HepG2 (cell line): ENCODE results near the gene LEUTX. TPM values are rescaled to one million over a fixed set of nuclear protein-coding genes. Genes with fewer than 3 reads are reported as not detected.

Source experiments
- ATAC-seq: fragments of 200-7000 bp; cut with Tn5 transposase; 3 replicates; pipeline ENCODE4 v1.9.1; 2020; ENCODE audit warnings: mild to moderate bottlenecking, moderate library complexity
- BruUV-seq: library from RNA; stranded (reverse); fragments of 400-500 nt; replicated peaks from 2 replicates; lab custom pipeline; 2021; lab: Mats Ljungman, UMichigan
- CTCF ChIA-PET: fragments of 300-600 bp; formaldehyde crosslinking; extraction: SDS; loops from one replicate; lab custom pipeline; 2021; ENCODE audit warnings: low total read pairs, inconsistent platforms, low intra/inter-chr PET ratio; lab: Yijun Ruan, JAX
- POLR2A ChIA-PET: fragments of 350-600 bp; sonication (Branson Sonifier 250); formaldehyde crosslinking; loops from one replicate; lab custom pipeline; 2020; ENCODE audit warnings: antibody characterized with exemption, inconsistent platforms; lab: Yijun Ruan, JAX
- DNase-seq: peaks from one replicate; pipeline ENCODE4 v3.0.0-alpha.2; 2015; ENCODE audit warnings: low spot score
- FAIRE-seq: peaks from 3 replicates; lab custom pipeline; 2011; peaks lifted over from hg19 to GRCh38; lab: Jason Lieb, UNC
- H2AFZ ChIP-seq: one replicate; pipeline ENCODE4 v1.6.1; 2011; ENCODE audit warnings: low read length, inconsistent platforms
- H3K27ac ChIP-seq: fragments of 300-600 bp; 3 replicates; pipeline ENCODE4 v1.8.0; 2011; ENCODE audit warnings: mixed run types, mild to moderate bottlenecking, mixed read lengths, low read length, inconsistent platforms; ENCODE audit not compliant: insufficient read depth; ENCODE audit errors: extremely low read length
- H3K27me3 ChIP-seq, 2 experiments: fragments of 200-600 bp in 1 of 2; 2 replicates in 1 of 2; 3 replicates in 1 of 2; pipeline versions ENCODE4 v1.6.0 to v1.8.0; 2011; ENCODE audit warnings: low read length in 2 of 2, mild to moderate bottlenecking in 2 of 2, moderate library complexity in 2 of 2, inconsistent platforms in 1 of 2; ENCODE audit not compliant: insufficient read depth in 2 of 2, control insufficient read depth in 1 of 2
- H3K36me3 ChIP-seq, 2 experiments: fragments of 200-600 bp in 1 of 2; replicated peaks in 1 of 2; 2 replicates in 1 of 2; 3 replicates in 1 of 2; pipeline versions ENCODE4 v1.5.1 to v1.8.0; 2011; ENCODE audit warnings: low read length in 2 of 2, inconsistent platforms in 1 of 2; ENCODE audit not compliant: insufficient read depth in 2 of 2, control insufficient read depth in 1 of 2
- H3K4me1 ChIP-seq: 2 replicates; pipeline ENCODE4 v1.5.1; 2012; ENCODE audit warnings: low read length, inconsistent platforms; ENCODE audit not compliant: insufficient read depth
- H3K4me2 ChIP-seq: 2 replicates; pipeline ENCODE4 v1.6.0; 2011; ENCODE audit warnings: low read depth, low read length, inconsistent platforms
- H3K4me3 ChIP-seq, 3 experiments: fragments of 200-600 bp in 1 of 3; sonication (generic), shearing (Covaris generic) in 1 of 3; replicated peaks in 1 of 3; 2 replicates each; pipeline ENCODE4 v1.5.1; 2011 to 2016; ENCODE audit warnings: low read length in 3 of 3, inconsistent platforms in 2 of 3, low read depth in 2 of 3, mild to moderate bottlenecking in 2 of 3, control low read depth in 1 of 3, mixed read lengths in 1 of 3; ENCODE audit not compliant: insufficient read depth in 1 of 3
- H3K79me2 ChIP-seq: one replicate; pipeline ENCODE4 v1.6.1; 2011; ENCODE audit warnings: low read length, inconsistent platforms; ENCODE audit not compliant: insufficient read depth
- H3K9ac ChIP-seq: 2 replicates; pipeline ENCODE4 v1.6.0; 2011; ENCODE audit warnings: mild to moderate bottlenecking, low read depth, low read length, inconsistent platforms; ENCODE audit not compliant: insufficient read depth
- H3K9me3 ChIP-seq: 2 replicates; pipeline ENCODE4 v1.5.1; 2012; ENCODE audit warnings: mild to moderate bottlenecking, low read length
- H4K20me1 ChIP-seq: 2 replicates; pipeline ENCODE4 v1.6.0; 2011; ENCODE audit warnings: inconsistent platforms, mild to moderate bottlenecking, low read length, moderate library complexity; ENCODE audit not compliant: insufficient read depth
- AGO2 ChIP-seq: fragments of 200-400 bp; formaldehyde crosslinking; optimal IDR thresholded peaks from 2 replicates; pipeline ENCODE3; 2017; ENCODE audit warnings: mild to moderate bottlenecking, low read depth, low read length, moderate library complexity
- AKAP8 ChIP-seq: sonication (generic); formaldehyde crosslinking; IDR thresholded peaks from 2 replicates; pipeline ENCODE4 v1.5.1; 2020; ENCODE audit warnings: mild to moderate bottlenecking, missing genetic modification reagents
- GRHL1 ChIP-seq: sonication (generic); formaldehyde crosslinking; conservative IDR thresholded peaks from 2 replicates; pipeline ENCODE4 v1.8.0; 2022; ENCODE audit warnings: missing genetic modification reagents
- HOMEZ ChIP-seq: IDR thresholded peaks from 2 replicates; pipeline ENCODE4 v1.6.1; 2016; ENCODE audit warnings: low read depth
- WIZ ChIP-seq: sonication (generic); formaldehyde crosslinking; IDR thresholded peaks from 2 replicates; pipeline ENCODE4 v1.5.1; 2020; ENCODE audit warnings: mild to moderate bottlenecking, missing genetic modification reagents
- ZBTB39 ChIP-seq: sonication (generic); formaldehyde crosslinking; IDR thresholded peaks from 2 replicates; pipeline ENCODE4 v1.5.0; 2020; ENCODE audit warnings: missing genetic modification reagents
- ZNF253 ChIP-seq: sonication (generic); formaldehyde crosslinking; IDR thresholded peaks from 2 replicates; pipeline ENCODE4 v1.8.0; 2022; ENCODE audit warnings: mild to moderate bottlenecking, missing genetic modification reagents, borderline replicate concordance
- WGBS: methylation state at CpG from one replicate; pipeline ENCODE4 v1.1.6; 2017; ENCODE audit warnings: low lambda C conversion rate; 5-methylcytosine and 5-hydroxymethylcytosine counted together
- in situ Hi-C: cut with HindIII; loops from 2 replicates; pipeline ENCODE4 v1.10.0; 2017; ENCODE audit warnings: low pct_unique_long_range_greater_than_20kb; ENCODE audit not compliant: extremely low pct_ligation_motif_present
- intact Hi-C: fragments of 100-400 bp; cut with micrococcal nuclease; formaldehyde crosslinking; loops from one replicate; pipeline ENCODE4 v1.10.0; 2022; ENCODE audit not compliant: unreplicated experiment
- polyA plus RNA-seq, 8 experiments: library from polyadenylated mRNA; depleted of rRNA in 3 of 8; stranded (reverse) in 7 of 8; unstranded in 1 of 8; fragments of >200 nt; fragmentation: Illumina TruSeq in 4 of 8; extraction: Trizol in 4 of 8; gene quantifications; 2 replicates each; pipeline versions ENCODE4 v1.2.1 to v1.2.3, GENCODE V29; 2011 to 2016; ENCODE audit warnings: low read depth in 4 of 8, missing spikeins in 1 of 8, mixed read lengths in 1 of 8; ENCODE audit not compliant: insufficient read depth in 1 of 8
- total RNA-seq, 5 experiments: library from RNA; depleted of rRNA; stranded (reverse); fragments of >200 nt; fragmentation: Illumina TruSeq; extraction: Trizol; gene quantifications; 2 replicates each; pipeline ENCODE4 v1.2.3, GENCODE V29; 2016; ENCODE audit warnings: low read depth in 1 of 5

Gene LEUTX
- total and polyA plus RNA-seq, 2 of the 13 experiments (the other 11 are each of a cell fraction or from before 2014, with no cell fraction given): not detected

GRCh38 chr19:39830406-39830805 lies 51.8 kb downstream of the LEUTX start:
- FAIRE-seq: no peak
- POLR2A ChIA-PET: no interaction called here
- BruUV-seq: no TSS peak

More at GRCh38 chr19:39830406-39830805, 51.8 kb downstream of the LEUTX start:
- no peaks in the 10 kb centered on the region for H3K27me3 ChIP-seq
- no peaks in the 10 kb centered on the region for H3K9me3 ChIP-seq
- H2AFZ ChIP-seq: no peak overlapping the region
- CTCF ChIA-PET: no interaction called here
- DNase-seq (no peak), ATAC-seq (no peak)
- intact Hi-C loops (no loop called here), in situ Hi-C loops (no loop called here)
- H3K27ac ChIP-seq: no peak overlapping the region
- WGBS: 97% methylated on average over 14 of the region's 18 CpGs
- no peaks in the 10 kb centered on the region for H3K4me1 ChIP-seq
- H3K4me2 ChIP-seq: no peak overlapping the region
- no peaks in the 10 kb centered on the region for H3K79me2 ChIP-seq
- peaks cover 25 to 52% of the 10 kb centered on the region in 2 experiments; a peak in 4 of 5 replicates for H3K36me3 ChIP-seq
- TF ChIP-seq AGO2 (peak; percentile 66), ZNF253 (CRISPR knock-in tag) (no peak), ZBTB39 (CRISPR knock-in tag) (no peak), AKAP8 (no peak), GRHL1 (CRISPR knock-in tag) (no peak), HOMEZ (CRISPR knock-in tag) (no peak), WIZ (CRISPR knock-in tag) (no peak)
- no peak overlapping the region for H3K4me3 ChIP-seq
- H4K20me1 ChIP-seq: no peaks in the 10 kb centered on the region
- no peak overlapping the region for H3K9ac ChIP-seq
